Prostate gland (tissue), 2 donors: Measurements from ENCODE around the gene DUSP28. TPM values are rescaled to one million over a fixed set of nuclear protein-coding genes. Genes with fewer than 3 reads are reported as not detected.

ENCODE experiments used
- DNase-seq: peaks from one replicate; pipeline ENCODE4 v3.0.0-alpha.2; 2019; ENCODE audit warnings: low spot score
- H3K27ac ChIP-seq, 2 donors: fragments of 200-600 bp; sonication (generic); 2 replicates each; pipeline ENCODE4 v1.5.1; 2017 to 2019
- H3K27me3 ChIP-seq: fragments of 200-600 bp; sonication (generic); replicated peaks from 2 replicates; pipeline ENCODE4 v1.5.1; 2019; ENCODE audit not compliant: insufficient read depth
- H3K36me3 ChIP-seq, 2 donors: fragments of 200-600 bp; sonication (generic); 1 replicate in 1 of 2; 2 replicates in 1 of 2; pipeline versions ENCODE4 v1.5.1 to v1.8.1; 2017 to 2019
- H3K4me1 ChIP-seq: fragments of 200-600 bp; sonication (generic); replicated peaks from 2 replicates; pipeline ENCODE4 v1.5.1; 2019
- H3K4me3 ChIP-seq, 2 donors: fragments of 200-600 bp; sonication (generic); 2 replicates each; pipeline ENCODE4 v1.5.1; 2017 to 2019
- H3K9me3 ChIP-seq: fragments of 200-600 bp; sonication (generic); 2 replicates; pipeline ENCODE4 v1.5.1; 2017
- POLR2A ChIP-seq: fragments of 450-650 bp; IDR thresholded peaks from one replicate; pipeline ENCODE4 v1.6.1; 2016; ENCODE audit warnings: antibody characterized with exemption, mild to moderate bottlenecking
- POLR2AphosphoS5 ChIP-seq: sonication (generic); formaldehyde crosslinking; IDR thresholded peaks from one replicate; pipeline ENCODE4 v1.6.1; 2017; ENCODE audit warnings: antibody characterized with exemption
- WGBS: methylation state at CpG from one replicate; pipeline ENCODE4 v1.1.5; 2018; 5-methylcytosine and 5-hydroxymethylcytosine counted together
- intact Hi-C: fragments of 100-400 bp; cut with DNase I; formaldehyde crosslinking; loops from one replicate; pipeline ENCODE4 v1.14.2; 2022
- total RNA-seq, 2 donors: library from RNA; depleted of rRNA; stranded (reverse); fragments of >200 nt; gene quantifications; one replicate each; pipeline ENCODE4 v1.1.0, GENCODE V29; 2016
- TF ChIP-seq, protein P1 (sequence below), 4 experiments: fragments of 200-600 bp in 2 of 4; fragments of 450-650 bp in 2 of 4; sonication (generic) in 2 of 4; IDR thresholded peaks; 1 replicate in 3 of 4; 2 replicates in 1 of 4; pipeline ENCODE4 v1.5.1; 2016 to 2019; ENCODE audit warnings: antibody characterized with exemption in 4 of 4, mild to moderate bottlenecking in 2 of 4, moderate library complexity in 2 of 4

DUSP28 gene
- total RNA-seq, 2 donors from 2014 or later = 18.4 to 18.6 TPM

DNA sequence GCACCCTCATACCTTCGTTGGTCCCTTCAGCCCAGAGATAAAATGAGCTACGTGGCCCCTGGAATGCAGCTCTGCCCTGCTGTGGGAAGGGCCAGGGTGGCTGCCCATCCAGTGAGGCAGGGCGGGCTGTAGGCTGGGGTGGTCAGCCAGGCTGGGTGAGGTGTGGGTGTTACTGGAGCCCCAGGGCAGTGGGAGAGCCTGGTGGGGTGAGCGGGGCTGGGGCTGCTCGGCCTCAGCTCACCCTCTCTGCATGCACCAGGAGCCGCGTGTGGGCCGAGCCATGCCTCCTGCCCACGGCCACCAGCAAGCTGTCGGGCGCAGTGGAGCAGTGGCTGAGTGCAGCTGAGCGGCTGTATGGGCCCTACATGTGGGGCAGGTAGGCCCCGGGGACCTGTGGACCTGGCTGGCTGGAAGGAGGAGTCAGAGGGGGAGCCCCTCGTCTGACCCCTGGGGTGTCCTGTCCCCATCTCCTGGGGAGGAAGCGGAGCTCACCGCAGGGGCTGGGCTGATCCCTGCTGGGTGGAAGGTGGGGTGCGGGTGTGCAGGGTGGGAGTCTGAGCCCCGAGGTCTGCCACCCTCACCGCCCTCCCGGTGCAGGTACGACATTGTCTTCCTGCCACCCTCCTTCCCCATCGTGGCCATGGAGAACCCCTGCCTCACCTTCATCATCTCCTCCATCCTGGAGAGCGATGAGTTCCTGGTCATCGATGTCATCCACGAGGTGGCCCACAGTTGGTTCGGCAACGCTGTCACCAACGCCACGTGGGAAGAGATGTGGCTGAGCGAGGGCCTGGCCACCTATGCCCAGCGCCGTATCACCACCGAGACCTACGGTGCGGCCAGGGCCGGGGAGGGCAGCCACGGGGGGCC, 13.6 kb downstream of the DUSP28 start:
- Histone ChIP-seq H3K27me3 (no peaks in the 10 kb centered on the region), H3K4me1 (peaks cover 6% of the 10 kb centered on the region), H3K9me3 (no peaks in the 10 kb centered on the region), H3K36me3 (peaks cover 11 to 23% of the 10 kb centered on the region in 2 donors), H3K4me3 (no peak overlapping the region), H3K27ac (no peak overlapping the region)
- intact Hi-C loops = no loop called here
- 87% methylated on average over 33 of the region's 37 CpGs for WGBS
- TF ChIP-seq POLR2A (no peak), POLR2AphosphoS5 (no peak)
- TF ChIP-seq, protein P1, sequence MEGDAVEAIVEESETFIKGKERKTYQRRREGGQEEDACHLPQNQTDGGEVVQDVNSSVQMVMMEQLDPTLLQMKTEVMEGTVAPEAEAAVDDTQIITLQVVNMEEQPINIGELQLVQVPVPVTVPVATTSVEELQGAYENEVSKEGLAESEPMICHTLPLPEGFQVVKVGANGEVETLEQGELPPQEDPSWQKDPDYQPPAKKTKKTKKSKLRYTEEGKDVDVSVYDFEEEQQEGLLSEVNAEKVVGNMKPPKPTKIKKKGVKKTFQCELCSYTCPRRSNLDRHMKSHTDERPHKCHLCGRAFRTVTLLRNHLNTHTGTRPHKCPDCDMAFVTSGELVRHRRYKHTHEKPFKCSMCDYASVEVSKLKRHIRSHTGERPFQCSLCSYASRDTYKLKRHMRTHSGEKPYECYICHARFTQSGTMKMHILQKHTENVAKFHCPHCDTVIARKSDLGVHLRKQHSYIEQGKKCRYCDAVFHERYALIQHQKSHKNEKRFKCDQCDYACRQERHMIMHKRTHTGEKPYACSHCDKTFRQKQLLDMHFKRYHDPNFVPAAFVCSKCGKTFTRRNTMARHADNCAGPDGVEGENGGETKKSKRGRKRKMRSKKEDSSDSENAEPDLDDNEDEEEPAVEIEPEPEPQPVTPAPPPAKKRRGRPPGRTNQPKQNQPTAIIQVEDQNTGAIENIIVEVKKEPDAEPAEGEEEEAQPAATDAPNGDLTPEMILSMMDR (IDR thresholded peaks at IDR 0.05) = no peak
- no peak for DNase-seq

DNA sequence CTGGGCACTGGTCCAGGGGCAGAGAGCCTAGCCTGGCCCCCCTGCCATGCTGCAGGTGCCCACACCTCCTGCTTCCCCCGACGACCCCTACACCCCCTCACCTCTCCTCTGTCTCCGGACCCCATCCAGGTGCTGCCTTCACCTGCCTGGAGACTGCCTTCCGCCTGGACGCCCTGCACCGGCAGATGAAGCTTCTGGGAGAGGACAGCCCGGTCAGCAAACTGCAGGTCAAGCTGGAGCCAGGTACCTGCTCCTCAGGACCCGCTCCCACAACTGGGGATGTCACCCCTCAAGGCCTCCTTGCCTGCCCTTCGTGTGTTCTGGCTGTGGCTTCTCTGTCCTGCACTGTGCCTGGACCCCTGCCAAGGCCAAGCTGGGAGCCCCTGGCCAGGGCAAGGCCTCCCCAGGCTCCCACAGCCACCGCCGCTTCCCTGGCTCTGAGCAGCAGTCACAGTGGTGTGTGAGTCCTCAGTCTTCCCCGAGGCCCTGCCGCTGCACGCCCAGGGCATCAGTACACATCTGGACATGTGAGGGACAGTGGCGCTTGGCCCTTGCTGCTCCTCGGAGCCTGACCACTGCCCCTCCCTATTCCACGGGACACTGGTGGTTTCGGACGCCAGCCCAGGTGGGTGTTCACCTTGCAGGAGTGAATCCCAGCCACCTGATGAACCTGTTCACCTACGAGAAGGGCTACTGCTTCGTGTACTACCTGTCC, 14.4 kb downstream of the DUSP28 start:
- TF ChIP-seq POLR2A = no peak
- TF ChIP-seq POLR2AphosphoS5 = no peak
- TF ChIP-seq, protein P1 (IDR thresholded peaks at IDR 0.05) = no peak
- H3K4me3 ChIP-seq = no peak overlapping the region
- WGBS = 88% methylated on average over 21 of the region's 21 CpGs
- DNase-seq = no peak
- no peaks in the 10 kb centered on the region for H3K9me3 ChIP-seq
- intact Hi-C loops = no loop called here
- H3K4me1 ChIP-seq = peaks cover 3% of the 10 kb centered on the region
- no peak overlapping the region for H3K27ac ChIP-seq
- no peaks in the 10 kb centered on the region for H3K27me3 ChIP-seq
- peaks cover 11 to 23% of the 10 kb centered on the region in 2 donors for H3K36me3 ChIP-seq

DNA sequence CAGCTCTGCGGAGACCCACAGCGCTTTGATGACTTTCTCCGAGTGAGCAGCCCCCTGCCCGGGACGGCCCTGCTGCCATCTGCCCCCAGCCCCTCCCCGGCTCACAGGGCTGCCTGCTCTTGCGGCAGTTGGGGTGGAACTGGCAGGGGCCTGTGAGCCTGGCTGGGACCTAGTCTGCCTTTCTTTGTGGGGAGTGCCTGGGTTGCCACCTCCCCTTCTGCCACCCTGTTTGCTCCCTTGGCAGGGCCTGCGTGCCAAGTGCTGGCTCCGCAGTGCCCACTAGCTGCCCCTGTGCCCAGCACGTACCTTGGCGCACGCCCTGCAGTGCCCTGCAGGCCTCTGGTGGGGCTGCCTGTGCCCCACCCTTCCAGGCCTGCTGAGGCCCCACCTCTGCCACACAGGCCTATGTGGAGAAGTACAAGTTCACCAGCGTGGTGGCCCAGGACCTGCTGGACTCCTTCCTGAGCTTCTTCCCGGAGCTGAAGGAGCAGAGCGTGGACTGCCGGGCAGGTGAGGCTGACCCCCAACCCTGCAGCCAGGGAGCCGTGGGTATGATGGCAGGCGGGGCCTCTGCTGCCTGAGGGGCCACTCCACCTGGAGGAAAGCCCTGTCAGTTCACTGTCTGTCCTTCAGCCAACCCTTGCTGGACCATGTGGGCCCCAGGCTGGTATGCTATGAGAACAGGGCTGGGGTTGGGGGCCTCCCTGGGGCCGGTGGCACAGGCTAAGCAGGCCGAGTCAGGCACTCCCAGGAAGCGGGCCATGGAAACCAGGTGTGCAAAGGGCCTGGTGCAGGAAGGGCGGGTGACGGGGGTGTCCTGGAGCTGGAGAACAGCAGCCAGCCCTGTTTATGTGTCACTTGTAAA, 15.2 kb downstream of the DUSP28 start:
- Histone ChIP-seq H3K27me3 (no peaks in the 10 kb centered on the region), H3K36me3 (peaks cover 11 to 23% of the 10 kb centered on the region in 2 donors), H3K4me3 (no peak overlapping the region), H3K27ac (no peak overlapping the region), H3K4me1 (no peaks in the 10 kb centered on the region), H3K9me3 (no peaks in the 10 kb centered on the region)
- DNase-seq = no peak
- 85% methylated on average over 23 of the region's 23 CpGs for WGBS
- intact Hi-C loops = no loop called here
- TF ChIP-seq POLR2AphosphoS5 = no peak
- TF ChIP-seq, protein P1 (IDR thresholded peaks at IDR 0.05) = no peak
- TF ChIP-seq POLR2A = no peak

DNA sequence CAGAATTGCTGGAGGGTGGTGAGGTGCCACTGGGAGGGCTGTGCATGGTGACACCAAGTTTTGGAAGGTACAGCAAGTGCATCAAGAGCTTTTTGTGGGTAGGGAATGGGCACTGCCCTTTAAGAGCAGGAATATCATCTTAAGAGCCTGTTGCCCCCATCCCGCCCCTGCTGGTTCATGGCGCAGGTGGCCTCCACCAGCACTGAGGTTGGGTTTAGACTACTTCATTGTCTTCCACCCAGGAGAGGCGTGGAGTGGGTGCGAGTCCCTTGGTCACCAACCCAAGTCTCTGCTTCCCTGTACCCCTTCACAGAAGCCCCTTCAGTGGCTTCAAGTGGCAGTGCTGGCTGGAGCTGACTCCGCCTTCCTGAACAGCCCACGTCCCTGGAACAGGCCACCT, 15.9 kb downstream of the DUSP28 start:
- H3K36me3 ChIP-seq = peaks cover 11 to 23% of the 10 kb centered on the region in 2 donors
- no peaks in the 10 kb centered on the region for H3K27me3 ChIP-seq
- H3K27ac ChIP-seq = no peak overlapping the region
- no peaks in the 10 kb centered on the region for H3K4me1 ChIP-seq
- no peak for DNase-seq
- H3K9me3 ChIP-seq = no peaks in the 10 kb centered on the region
- H3K4me3 ChIP-seq = no peak overlapping the region
- intact Hi-C loops = no loop called here
- TF ChIP-seq, protein P1 (IDR thresholded peaks at IDR 0.05) = no peak
- TF ChIP-seq POLR2AphosphoS5 = no peak
- WGBS = 83% methylated on average over 5 of the region's 6 CpGs
